Endothelial cell of umbilical vein (primary cell): ENCODE data around the gene CAMTA1.

Source experiments
- EZH2 ChIP-seq: IDR thresholded peaks from 2 replicates; pipeline ENCODE4 v1.6.1; 2012; ENCODE audit warnings: borderline replicate concordance, low read depth, mild to moderate bottlenecking, moderate library complexity, low read length, inconsistent platforms; ENCODE audit not compliant: severe bottlenecking
- FOS ChIP-seq: IDR thresholded peaks from 2 replicates; pipeline ENCODE4 v1.6.1; 2011; ENCODE audit warnings: mild to moderate bottlenecking, low read length, moderate library complexity, borderline replicate concordance; ENCODE audit not compliant: insufficient read depth
- GATA2 ChIP-seq: IDR thresholded peaks from 2 replicates; pipeline ENCODE4 v1.7.0; 2011; ENCODE audit warnings: low read depth, mild to moderate bottlenecking, moderate library complexity, mixed read lengths, low read length; ENCODE audit not compliant: insufficient read length, insufficient read depth
- JUN ChIP-seq: IDR thresholded peaks from 2 replicates; pipeline ENCODE4 v1.6.1; 2011; ENCODE audit warnings: borderline replicate concordance, low read depth; ENCODE audit not compliant: insufficient read length, insufficient read depth
- MAX ChIP-seq: IDR thresholded peaks from 2 replicates; pipeline ENCODE4 v1.6.1; 2011; ENCODE audit not compliant: insufficient read depth, insufficient read length
- POLR2A ChIP-seq: IDR thresholded peaks from 2 replicates; pipeline ENCODE4 v1.6.1; 2012; ENCODE audit warnings: low read depth, mild to moderate bottlenecking, control low read depth, low read length
- POLR2AphosphoS5 ChIP-seq: IDR thresholded peaks from 2 replicates; pipeline ENCODE4 v1.6.1; 2012; ENCODE audit warnings: low read depth, mild to moderate bottlenecking, control low read depth, low read length, moderate library complexity; ENCODE audit not compliant: insufficient read depth
- TF ChIP-seq, protein P1 (sequence below), 2 donors: IDR thresholded peaks; 1 replicate in 1 of 2; 2 replicates in 1 of 2; pipeline ENCODE4 v1.5.1; 2011; ENCODE audit warnings: low read length in 2 of 2, mild to moderate bottlenecking in 2 of 2, moderate library complexity in 2 of 2, control low read depth in 1 of 2, inconsistent platforms in 1 of 2, low read depth in 1 of 2; ENCODE audit not compliant: insufficient read depth in 1 of 2; ENCODE audit errors: extremely low read depth in 1 of 2

- TF ChIP-seq, protein P1, sequence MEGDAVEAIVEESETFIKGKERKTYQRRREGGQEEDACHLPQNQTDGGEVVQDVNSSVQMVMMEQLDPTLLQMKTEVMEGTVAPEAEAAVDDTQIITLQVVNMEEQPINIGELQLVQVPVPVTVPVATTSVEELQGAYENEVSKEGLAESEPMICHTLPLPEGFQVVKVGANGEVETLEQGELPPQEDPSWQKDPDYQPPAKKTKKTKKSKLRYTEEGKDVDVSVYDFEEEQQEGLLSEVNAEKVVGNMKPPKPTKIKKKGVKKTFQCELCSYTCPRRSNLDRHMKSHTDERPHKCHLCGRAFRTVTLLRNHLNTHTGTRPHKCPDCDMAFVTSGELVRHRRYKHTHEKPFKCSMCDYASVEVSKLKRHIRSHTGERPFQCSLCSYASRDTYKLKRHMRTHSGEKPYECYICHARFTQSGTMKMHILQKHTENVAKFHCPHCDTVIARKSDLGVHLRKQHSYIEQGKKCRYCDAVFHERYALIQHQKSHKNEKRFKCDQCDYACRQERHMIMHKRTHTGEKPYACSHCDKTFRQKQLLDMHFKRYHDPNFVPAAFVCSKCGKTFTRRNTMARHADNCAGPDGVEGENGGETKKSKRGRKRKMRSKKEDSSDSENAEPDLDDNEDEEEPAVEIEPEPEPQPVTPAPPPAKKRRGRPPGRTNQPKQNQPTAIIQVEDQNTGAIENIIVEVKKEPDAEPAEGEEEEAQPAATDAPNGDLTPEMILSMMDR (IDR thresholded peaks at IDR 0.05; ENCODE audit: extremely low read depth in 1 of 2, insufficient read depth in 1 of 2, low read depth in 1 of 2, low read length in 2 of 2): no peak
- TF ChIP-seq POLR2A: no peak
- no peak for TF ChIP-seq GATA2
- no peak for TF ChIP-seq EZH2
- no peak for TF ChIP-seq JUN
- no peak for TF ChIP-seq POLR2AphosphoS5
- no peak for TF ChIP-seq MAX
- no peak for TF ChIP-seq FOS
Observed at GRCh38 chr1:7769673-7770412, 984.6 kb downstream of the CAMTA1 start.
